GM21619 (cell line): ENCODE data around the gene CDKN2B-AS1.
A peak's percentile ranks its signal among the peaks of the same experiment; 100 is the strongest.

Experiments used
- ATAC-seq: cut with Tn5 transposase; IDR thresholded peaks from one replicate; pipeline ENCODE4 v1.9.1; 2021; ENCODE audit not compliant: unreplicated experiment

The CDKN2B-AS1 gene

GRCh38 chr9:22005021-22005701, 10.6 kb downstream of the CDKN2B-AS1 start:
- ATAC-seq: no peak

DNA sequence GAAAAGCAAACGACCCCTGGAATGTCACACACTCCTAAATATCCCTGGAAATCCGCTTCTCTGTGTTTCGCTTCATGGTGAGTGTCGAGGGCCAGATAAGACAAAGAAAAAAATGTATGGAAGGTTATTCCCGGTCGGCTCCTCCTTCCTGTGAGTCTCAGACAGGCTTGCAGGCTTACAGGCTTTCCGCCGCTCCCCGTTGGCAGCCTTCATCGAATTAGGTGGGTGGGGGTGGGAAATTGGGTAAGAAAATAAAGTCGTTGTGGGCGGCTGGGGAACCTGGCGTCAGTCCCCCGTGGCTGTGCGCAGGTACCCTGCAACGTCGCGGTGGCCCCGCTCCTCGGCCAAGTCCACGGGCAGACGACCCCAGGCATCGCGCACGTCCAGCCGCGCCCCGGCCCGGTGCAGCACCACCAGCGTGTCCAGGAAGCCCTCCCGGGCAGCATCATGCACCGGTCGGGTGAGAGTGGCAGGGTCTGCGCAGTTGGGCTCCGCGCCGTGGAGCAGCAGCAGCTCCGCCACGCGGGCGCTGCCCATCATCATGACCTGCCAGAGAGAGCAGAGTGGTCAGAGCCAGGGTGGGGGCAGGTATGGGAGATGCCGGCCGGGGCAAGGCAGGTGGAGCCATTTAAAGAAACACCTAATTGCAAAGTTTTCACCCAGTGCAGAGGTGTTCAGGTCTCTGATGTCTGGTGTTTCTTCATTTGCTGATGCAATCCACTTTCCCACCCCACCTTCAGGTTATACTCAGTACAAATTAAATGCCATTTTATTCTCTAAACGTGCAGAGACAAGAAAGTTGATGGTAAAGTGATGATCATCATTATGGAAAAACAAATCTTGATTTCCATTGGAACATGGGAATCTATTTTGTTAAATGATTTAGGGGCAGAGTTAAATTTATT, 11.4 kb downstream of the CDKN2B-AS1 start:
- ATAC-seq: no peak

GRCh38 chr9:22008384-22008716, 13.8 kb downstream of the CDKN2B-AS1 start:
- ATAC-seq: no peak

- ATAC-seq: peak; percentile 92
These were observed 14.3 kb downstream of the CDKN2B-AS1 start, which contains the start of gene CDKN2B for GRCh38 chr9:22008717-22009505. TSS of gene CDKN2B (minus strand) at chr9:22009305. CDS start at chr9:22008953, 352 bp downstream.

DNA sequence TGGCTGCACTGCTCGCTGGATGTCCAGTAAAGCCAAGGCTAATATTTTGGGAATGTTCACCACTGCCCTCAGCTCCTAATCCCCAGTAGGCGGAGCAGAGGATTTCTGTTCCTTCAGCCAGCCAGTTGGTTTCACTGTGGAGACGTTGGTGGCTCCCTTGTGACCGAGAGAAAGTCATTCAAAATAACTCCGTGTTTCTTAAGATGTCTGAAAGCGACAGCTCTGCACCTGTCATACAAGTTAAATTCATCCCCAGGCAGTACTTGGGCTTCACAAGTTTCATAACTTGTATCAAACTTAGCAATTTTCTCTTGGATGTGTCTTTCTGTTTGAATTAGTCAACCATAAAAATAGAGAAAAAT, 14.9 kb downstream of the CDKN2B-AS1 start:
- peak; percentile 52 for ATAC-seq

DNA sequence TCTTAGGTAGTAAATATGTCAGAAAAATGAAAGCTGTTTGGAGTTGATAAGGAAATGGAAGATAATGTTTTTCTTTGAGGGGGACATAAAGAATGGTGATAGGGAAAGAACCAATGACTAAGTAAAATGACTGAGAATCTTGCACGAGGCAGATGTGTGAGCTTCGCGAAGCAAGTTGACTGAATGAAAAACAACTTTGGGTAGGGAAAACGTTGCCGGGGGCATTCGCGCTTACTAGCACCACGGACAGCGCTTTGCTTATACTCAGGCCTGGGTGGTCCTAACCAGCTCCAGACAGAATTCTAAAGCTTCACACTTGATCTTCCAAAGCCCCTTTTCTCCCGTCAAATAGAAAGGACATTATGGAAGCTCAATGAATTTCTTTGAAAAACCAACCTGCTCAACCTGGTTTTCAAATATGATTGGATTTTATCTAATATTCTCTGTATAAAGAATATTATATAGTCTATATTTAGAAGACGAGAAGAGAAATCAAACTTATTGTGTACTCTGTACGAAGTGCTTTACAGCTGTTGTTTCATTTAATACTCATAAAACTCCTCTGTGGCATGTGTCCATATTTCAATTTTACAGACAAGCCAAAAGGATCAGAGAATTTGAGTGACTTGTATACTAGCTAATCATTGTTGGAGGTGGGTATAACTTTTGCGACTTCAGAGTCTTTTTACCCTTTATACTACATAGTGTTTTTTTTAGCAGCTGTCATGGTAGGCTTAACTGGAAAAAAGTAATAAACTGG, 16.5 kb downstream of the CDKN2B-AS1 start:
- no peak for ATAC-seq

DNA sequence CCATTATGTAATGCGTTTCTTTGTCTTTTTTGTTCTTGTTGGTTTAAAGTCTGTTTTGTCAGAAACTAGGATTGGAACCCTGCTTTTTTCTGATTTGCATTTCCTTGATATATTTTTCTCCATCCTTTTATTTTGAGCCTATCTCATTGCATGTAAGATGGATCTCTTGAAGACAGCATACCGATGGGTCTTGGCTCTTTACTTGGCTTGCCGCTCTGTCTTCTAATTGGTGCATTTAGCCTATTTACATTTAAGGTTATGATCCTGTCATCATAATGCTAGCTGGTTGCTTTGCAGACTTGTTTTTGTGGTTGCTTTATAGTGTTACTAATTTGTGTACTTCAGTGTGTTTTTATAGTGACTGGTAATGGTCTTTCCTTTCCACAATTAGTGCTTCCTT, 27.8 kb downstream of the CDKN2B-AS1 start:
- no peak for ATAC-seq

DNA sequence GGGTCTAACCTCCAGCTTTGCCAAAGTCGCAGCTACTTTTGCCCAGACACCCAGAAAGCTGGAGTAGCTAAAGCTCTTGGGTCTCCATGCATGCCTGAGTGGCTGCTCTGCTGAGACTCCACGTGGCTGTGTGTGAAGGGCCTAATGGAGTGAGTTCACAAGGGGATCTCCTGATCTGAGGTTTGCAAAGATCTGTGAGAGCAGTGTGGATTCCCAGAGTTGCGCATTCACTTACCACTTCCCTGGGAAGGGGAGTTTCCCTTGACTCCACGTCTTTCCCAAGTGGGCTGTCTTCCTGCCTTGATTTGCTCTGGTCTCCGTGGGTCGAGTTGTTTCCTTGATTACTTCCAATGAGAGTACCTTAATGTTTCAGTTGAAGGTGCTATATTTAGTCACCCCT, 32.1 kb downstream of the CDKN2B-AS1 start:
- no peak for ATAC-seq

- ATAC-seq: no peak
These were observed 33.8 kb downstream of the CDKN2B-AS1 start for GRCh38 chr9:22028394-22028793.

GRCh38 chr9:22029231-22029630, 34.6 kb downstream of the CDKN2B-AS1 start:
- ATAC-seq: no peak

GRCh38 chr9:22030101-22030598, 35.6 kb downstream of the CDKN2B-AS1 start:
- ATAC-seq: no peak

GRCh38 chr9:22031655-22032411, 37.2 kb downstream of the CDKN2B-AS1 start:
- no peak for ATAC-seq

DNA sequence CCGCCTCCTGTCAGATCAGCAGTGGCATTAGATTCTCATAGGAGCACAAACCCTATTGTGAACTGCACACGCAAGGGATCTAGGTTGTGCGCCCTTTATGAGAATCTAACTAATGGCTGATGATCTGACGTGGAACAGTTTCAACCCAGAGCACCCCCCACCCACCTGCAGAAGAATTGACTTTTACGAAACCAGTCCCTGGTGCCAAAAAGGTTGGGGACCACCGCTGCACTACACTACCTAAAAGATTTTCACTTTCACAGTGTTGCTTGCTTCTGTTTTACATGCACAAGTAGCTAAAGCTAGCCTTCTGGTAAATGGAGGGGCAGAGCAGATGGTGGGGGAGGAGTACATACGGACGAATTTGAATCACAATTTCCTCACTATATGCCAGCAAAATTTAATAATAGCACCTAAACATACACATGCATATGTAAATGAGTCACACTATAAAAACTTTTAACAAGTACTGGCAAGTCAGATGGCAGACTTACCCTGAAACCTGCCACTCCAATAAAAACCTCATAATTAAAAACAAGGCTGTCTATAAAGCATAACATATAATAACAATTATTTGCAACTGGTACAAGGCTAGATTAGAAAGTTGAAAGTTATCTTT, 38.5 kb downstream of the CDKN2B-AS1 start:
- ATAC-seq: no peak

GRCh38 chr9:22035591-22036011, 41.0 kb downstream of the CDKN2B-AS1 start:
- no peak for ATAC-seq

DNA sequence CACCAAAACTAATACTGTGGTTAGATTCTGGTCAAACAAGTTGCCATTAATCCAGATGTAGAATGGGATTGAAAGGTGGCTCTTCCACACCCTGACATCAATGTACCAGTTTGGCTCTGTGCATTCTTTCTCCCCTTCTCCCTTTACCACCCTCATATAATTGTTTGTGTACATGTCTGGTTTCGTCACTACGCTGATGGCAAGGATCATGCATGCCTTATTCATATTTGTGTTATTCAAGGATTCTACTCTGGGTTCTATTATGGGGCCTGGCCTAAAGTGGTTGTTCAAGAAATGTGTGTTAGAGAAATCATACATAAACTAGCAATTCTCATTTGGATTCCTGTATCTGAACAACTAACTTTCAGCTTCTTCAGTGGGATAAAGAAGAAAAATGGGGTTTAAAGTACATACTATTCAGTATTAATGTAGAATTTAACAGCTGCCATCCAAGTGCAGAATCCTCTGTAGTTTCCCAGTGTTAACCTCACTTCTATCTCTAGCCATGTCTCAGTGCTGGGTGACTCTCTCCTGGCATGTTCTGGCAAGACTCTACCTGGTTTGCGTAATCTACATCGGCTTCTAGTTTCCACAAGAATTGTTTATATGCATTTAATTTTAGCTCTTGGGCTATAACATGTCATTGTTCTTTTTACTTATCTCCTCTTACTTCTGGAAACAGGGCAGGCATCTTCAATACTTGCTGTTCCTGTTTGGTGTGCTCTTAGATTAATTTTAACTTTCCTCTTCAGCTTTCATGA, 42.5 kb downstream of the CDKN2B-AS1 start:
- ATAC-seq: no peak

GRCh38 chr9:22037954-22038690, 43.5 kb downstream of the CDKN2B-AS1 start:
- ATAC-seq: no peak

DNA sequence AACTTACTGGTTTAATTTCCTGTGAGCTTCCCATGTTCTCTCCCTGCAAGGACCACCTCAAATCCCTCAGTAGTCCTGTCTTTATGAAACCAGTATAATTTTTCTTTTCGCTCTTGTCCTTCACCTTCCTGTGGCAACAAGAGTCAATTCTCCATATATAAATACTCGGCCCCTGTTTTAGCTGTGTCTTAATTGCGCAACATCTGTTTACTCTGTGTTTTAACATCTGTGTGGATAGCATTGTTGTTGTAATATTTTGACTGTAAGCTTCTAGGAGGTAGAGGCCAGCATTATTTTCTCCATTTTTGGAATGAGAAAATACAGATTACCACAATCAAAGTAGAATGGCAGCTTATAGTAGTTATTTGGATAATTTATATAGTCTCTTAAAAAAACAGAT, 44.7 kb downstream of the CDKN2B-AS1 start:
- ATAC-seq: no peak

- ATAC-seq: no peak
These were observed 46.2 kb downstream of the CDKN2B-AS1 start for GRCh38 chr9:22040760-22041159.
